H9 (cell line): Measurements from ENCODE around the gene C20orf144. TPM values are rescaled to one million over a fixed set of nuclear protein-coding genes. Genes with fewer than 3 reads are reported as not detected.

Experiments
- DNase-seq: peaks from one replicate; pipeline ENCODE4 v3.0.0-alpha.2; 2017
- H2AFZ ChIP-seq: one replicate; pipeline ENCODE4 v1.6.1; 2013; ENCODE audit warnings: mild to moderate bottlenecking, low read length, control low read depth, moderate library complexity
- H2AK5ac ChIP-seq: 2 replicates; pipeline ENCODE4 v1.6.1; 2013; ENCODE audit warnings: low read length, control low read depth, mixed read lengths; ENCODE audit not compliant: insufficient read length
- H2BK120ac ChIP-seq: one replicate; pipeline ENCODE4 v1.6.1; 2013; ENCODE audit warnings: low read depth, mild to moderate bottlenecking, low read length, control low read depth, inconsistent platforms; ENCODE audit not compliant: poor library complexity, severe bottlenecking
- H2BK12ac ChIP-seq: 2 replicates; pipeline ENCODE4 v1.6.1; 2013; ENCODE audit warnings: low read length, control low read depth, mixed read lengths, low read depth; ENCODE audit not compliant: insufficient read length
- H2BK15ac ChIP-seq: 2 replicates; pipeline ENCODE4 v1.6.1; 2013; ENCODE audit warnings: low read depth, low read length, control low read depth
- H2BK20ac ChIP-seq: one replicate; pipeline ENCODE4 v1.6.1; 2013; ENCODE audit warnings: low read depth, mild to moderate bottlenecking, low read length, control low read depth, inconsistent platforms; ENCODE audit not compliant: poor library complexity, severe bottlenecking
- H2BK5ac ChIP-seq: 2 replicates; pipeline ENCODE4 v1.6.1; 2013; ENCODE audit warnings: low read length, control low read depth, mixed read lengths; ENCODE audit not compliant: insufficient read length
- H3K14ac ChIP-seq: 2 replicates; pipeline ENCODE4 v1.6.1; 2013; ENCODE audit warnings: low read length, control low read depth; ENCODE audit not compliant: insufficient read depth
- H3K18ac ChIP-seq: 2 replicates; pipeline ENCODE4 v1.6.1; 2013; ENCODE audit warnings: low read depth, mild to moderate bottlenecking, mixed read lengths, low read length, control low read depth; ENCODE audit not compliant: insufficient read length
- H3K23ac ChIP-seq: 2 replicates; pipeline ENCODE4 v1.6.1; 2013; ENCODE audit warnings: low read length, control low read depth, mixed read lengths, low read depth; ENCODE audit not compliant: insufficient read length
- H3K23me2 ChIP-seq: 2 replicates; pipeline ENCODE4 v1.6.1; 2013; ENCODE audit warnings: low read depth, mild to moderate bottlenecking, mixed read lengths, low read length, control low read depth; ENCODE audit not compliant: insufficient read length, poor library complexity, severe bottlenecking
- H3K27ac ChIP-seq: 2 replicates; pipeline ENCODE4 v1.5.1; 2013; ENCODE audit warnings: low read length, control low read depth, mixed read lengths, low read depth; ENCODE audit not compliant: insufficient read length
- H3K27me3 ChIP-seq: 2 replicates; pipeline ENCODE4 v1.6.1; 2013; ENCODE audit warnings: low read length, control low read depth, inconsistent platforms; ENCODE audit not compliant: insufficient read depth
- H3K4ac ChIP-seq: 2 replicates; pipeline ENCODE4 v1.6.1; 2013; ENCODE audit warnings: low read depth, mild to moderate bottlenecking, control low read depth, inconsistent platforms, low read length, moderate library complexity
- H3K4me1 ChIP-seq: 2 replicates; pipeline ENCODE4 v1.6.1; 2013; ENCODE audit warnings: low read length, control low read depth, inconsistent platforms; ENCODE audit not compliant: insufficient read depth
- H3K4me2 ChIP-seq: 2 replicates; pipeline ENCODE4 v1.6.1; 2013; ENCODE audit warnings: low read length, control low read depth, mixed read lengths; ENCODE audit not compliant: insufficient read length, insufficient read depth
- H3K56ac ChIP-seq: 2 replicates; pipeline ENCODE4 v1.6.1; 2013; ENCODE audit warnings: low read depth, mild to moderate bottlenecking, mixed read lengths, low read length, control low read depth; ENCODE audit not compliant: insufficient read length
- H3K79me1 ChIP-seq: 2 replicates; pipeline ENCODE4 v1.6.1; 2013; ENCODE audit warnings: low read depth, mild to moderate bottlenecking, moderate library complexity, low read length, control low read depth, inconsistent platforms; ENCODE audit not compliant: insufficient read depth, poor library complexity, severe bottlenecking
- H3K79me2 ChIP-seq: 2 replicates; pipeline ENCODE4 v1.6.1; 2013; ENCODE audit warnings: low read length, control low read depth, inconsistent platforms; ENCODE audit not compliant: insufficient read depth
- H3K9ac ChIP-seq: 2 replicates; pipeline ENCODE4 v1.6.1; 2013; ENCODE audit warnings: low read length, control low read depth, mixed read lengths; ENCODE audit not compliant: insufficient read length; ENCODE audit errors: extremely low read depth
- H3K9me3 ChIP-seq: one replicate; pipeline ENCODE4 v1.6.1; 2013; ENCODE audit warnings: low read depth, low read length, inconsistent platforms; ENCODE audit not compliant: control insufficient read depth
- H3T11ph ChIP-seq: one replicate; pipeline ENCODE4 v1.6.1; 2013; ENCODE audit warnings: mild to moderate bottlenecking, low read length, control low read depth, inconsistent platforms
- H4K20me1 ChIP-seq: one replicate; pipeline ENCODE4 v1.6.1; 2013; ENCODE audit not compliant: control insufficient read depth, insufficient read length, insufficient read depth
- H4K5ac ChIP-seq: 2 replicates; pipeline ENCODE4 v1.6.1; 2013; ENCODE audit warnings: low read depth, mild to moderate bottlenecking, mixed read lengths, low read length, control low read depth; ENCODE audit not compliant: insufficient read length
- H4K8ac ChIP-seq: replicated peaks from 2 replicates; pipeline ENCODE4 v1.6.1; 2013; ENCODE audit warnings: low read length, control low read depth, mixed read lengths, low read depth; ENCODE audit not compliant: insufficient read length
- H4K91ac ChIP-seq: 2 replicates; pipeline ENCODE4 v1.6.1; 2013; ENCODE audit warnings: low read depth, mild to moderate bottlenecking, moderate library complexity, mixed read lengths, low read length, control low read depth; ENCODE audit not compliant: insufficient read length
- H3K27ac Mint-ChIP-seq, 3 experiments: 2 replicates in 2 of 3; 3 replicates in 1 of 3; pipeline ENCODE4 v1.8.0; 2020 to 2021; ENCODE audit warnings: mixed read lengths in 3 of 3, mild to moderate bottlenecking in 1 of 3, moderate library complexity in 1 of 3
- H3K27me3 Mint-ChIP-seq: 2 replicates; pipeline ENCODE4 v1.8.0; 2021; ENCODE audit warnings: low read depth, mild to moderate bottlenecking, moderate library complexity, mixed read lengths
- H3K36me3 Mint-ChIP-seq, 3 experiments: 2 replicates in 2 of 3; 3 replicates in 1 of 3; pipeline ENCODE4 v1.8.0; 2020 to 2021; ENCODE audit warnings: low read depth in 3 of 3, mixed read lengths in 3 of 3; ENCODE audit not compliant: insufficient read depth in 1 of 3
- H3K4me1 Mint-ChIP-seq, 2 experiments: 2 replicates each; pipeline ENCODE4 v1.8.0; 2020; ENCODE audit warnings: mixed read lengths in 2 of 2
- H3K4me3 Mint-ChIP-seq, 2 experiments: 2 replicates in 1 of 2; 3 replicates in 1 of 2; pipeline ENCODE4 v1.8.0; 2020 to 2021; ENCODE audit warnings: mild to moderate bottlenecking in 2 of 2, mixed read lengths in 2 of 2, moderate library complexity in 1 of 2
- H3K9me3 Mint-ChIP-seq, 2 experiments: 2 replicates in 1 of 2; 3 replicates in 1 of 2; pipeline ENCODE4 v1.8.0; 2020; ENCODE audit warnings: mild to moderate bottlenecking in 2 of 2, mixed read lengths in 2 of 2, moderate library complexity in 1 of 2
- WGBS: extraction: QIAGEN DNeasy Blood & Tissue Kit; methylation state at CpG from one replicate; pipeline ENCODE4 v1.1.7; 2013; ENCODE audit warnings: missing lambda C conversion rate, low lambda C conversion rate, mixed read lengths; ENCODE audit not compliant: insufficient read length; ENCODE audit errors: extremely low coverage; 5-methylcytosine and 5-hydroxymethylcytosine counted together
- total RNA-seq: library from RNA; stranded (reverse); gene quantifications from 2 replicates; pipeline ENCODE4 v1.2.1, GENCODE V29; 2021
- TF ChIP-seq, protein P1 (sequence below): fragments of 200-600 bp; sonication (generic); conservative IDR thresholded peaks from 3 replicates; pipeline ENCODE4 v1.8.0; 2021; ENCODE audit warnings: antibody characterized with exemption, mild to moderate bottlenecking

C20orf144 gene
- total RNA-seq, 1 experiment from 2014 or later, result 0.26 TPM

DNA sequence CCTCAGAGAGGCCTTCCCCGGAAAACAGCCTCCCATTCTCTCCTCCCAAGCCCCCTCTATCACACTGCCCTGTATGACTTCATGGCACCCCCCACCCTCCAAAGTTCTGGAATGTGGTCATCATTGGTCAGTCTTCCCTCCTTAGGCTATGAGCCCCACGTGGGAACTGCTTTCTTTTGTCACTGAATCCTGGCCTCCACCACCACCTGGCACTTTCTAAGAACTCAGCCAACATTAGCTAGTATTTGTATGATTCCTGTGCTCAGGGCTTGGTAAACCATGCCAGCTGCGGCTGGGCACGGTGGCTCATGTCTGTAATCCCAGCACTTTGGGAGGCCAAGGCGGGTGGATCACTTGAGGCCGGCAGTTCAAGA is 32.5 kb downstream of the C20orf144 start:
- Histone ChIP-seq H3K4me1 (no peaks in the 10 kb centered on the region), H4K8ac (no peak overlapping the region), H2BK20ac (no peak overlapping the region), H3K79me1 (no peaks in the 10 kb centered on the region), H3K18ac (peak overlapping the region; percentile 62), H3K27me3 (no peaks in the 10 kb centered on the region), H2BK15ac (no peak overlapping the region), H2AFZ (no peak overlapping the region), H2BK12ac (no peak overlapping the region), H4K20me1 (no peaks in the 10 kb centered on the region), H3K4me2 (no peak overlapping the region), H3K23ac (no peak overlapping the region), H3K56ac (no peak overlapping the region), H4K91ac (no peak overlapping the region), H3K27ac (no peak overlapping the region), H3K4ac (no peak overlapping the region), H2BK5ac (no peak overlapping the region), H3T11ph (no peak overlapping the region), H3K79me2 (no peaks in the 10 kb centered on the region), H3K23me2 (no peaks in the 10 kb centered on the region), H3K14ac (no peak overlapping the region), H2BK120ac (no peak overlapping the region), H4K5ac (no peak overlapping the region), H3K9ac (no peak overlapping the region), H3K9me3 (no peaks in the 10 kb centered on the region), H2AK5ac (no peak overlapping the region)
- Mint-ChIP-seq H3K4me3 (no peak overlapping the region; a peak in 1 of 5 replicates), H3K4me1 (peaks cover 24 to 25% of the 10 kb centered on the region in 2 experiments), H3K9me3 (peaks cover 9 to 12% of the 10 kb centered on the region in 2 experiments), H3K36me3 (peaks cover 5 to 9% (median 6%) of the 10 kb centered on the region in 3 experiments; a peak in 5 of 7 replicates), H3K27me3 (peaks cover 41% of the 10 kb centered on the region), H3K27ac (peak overlapping the region in 2 of 3 experiments; percentile 53 to 84; a peak in 4 of 7 replicates)
- TF ChIP-seq, protein P1, sequence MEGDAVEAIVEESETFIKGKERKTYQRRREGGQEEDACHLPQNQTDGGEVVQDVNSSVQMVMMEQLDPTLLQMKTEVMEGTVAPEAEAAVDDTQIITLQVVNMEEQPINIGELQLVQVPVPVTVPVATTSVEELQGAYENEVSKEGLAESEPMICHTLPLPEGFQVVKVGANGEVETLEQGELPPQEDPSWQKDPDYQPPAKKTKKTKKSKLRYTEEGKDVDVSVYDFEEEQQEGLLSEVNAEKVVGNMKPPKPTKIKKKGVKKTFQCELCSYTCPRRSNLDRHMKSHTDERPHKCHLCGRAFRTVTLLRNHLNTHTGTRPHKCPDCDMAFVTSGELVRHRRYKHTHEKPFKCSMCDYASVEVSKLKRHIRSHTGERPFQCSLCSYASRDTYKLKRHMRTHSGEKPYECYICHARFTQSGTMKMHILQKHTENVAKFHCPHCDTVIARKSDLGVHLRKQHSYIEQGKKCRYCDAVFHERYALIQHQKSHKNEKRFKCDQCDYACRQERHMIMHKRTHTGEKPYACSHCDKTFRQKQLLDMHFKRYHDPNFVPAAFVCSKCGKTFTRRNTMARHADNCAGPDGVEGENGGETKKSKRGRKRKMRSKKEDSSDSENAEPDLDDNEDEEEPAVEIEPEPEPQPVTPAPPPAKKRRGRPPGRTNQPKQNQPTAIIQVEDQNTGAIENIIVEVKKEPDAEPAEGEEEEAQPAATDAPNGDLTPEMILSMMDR, result no peak
- no peak for DNase-seq
- no CpG with 5 or more reads among the region's 6 CpGs for WGBS
